Nephron (organoid): ENCODE results near the gene GTF3C4.

Source experiments
- H3K27ac Mint-ChIP-seq, 3 experiments: 2 replicates each; pipeline ENCODE4 v1.8.0; 2020; ENCODE audit warnings: mixed read lengths in 3 of 3, mild to moderate bottlenecking in 2 of 3, moderate library complexity in 1 of 3
- H3K27me3 Mint-ChIP-seq: 2 replicates; pipeline ENCODE4 v1.8.0; 2021; ENCODE audit warnings: low read depth, mild to moderate bottlenecking, moderate library complexity, mixed read lengths
- H3K36me3 Mint-ChIP-seq: 2 replicates; pipeline ENCODE4 v1.8.0; 2020; ENCODE audit warnings: low read depth, mixed read lengths
- H3K4me1 Mint-ChIP-seq: 2 replicates; pipeline ENCODE4 v1.8.0; 2020; ENCODE audit warnings: mixed read lengths
- H3K4me3 Mint-ChIP-seq, 3 experiments: 2 replicates each; pipeline ENCODE4 v1.8.0; 2020; ENCODE audit warnings: mild to moderate bottlenecking in 3 of 3, mixed read lengths in 3 of 3, moderate library complexity in 2 of 3
- H3K9me3 Mint-ChIP-seq: 2 replicates; pipeline ENCODE4 v1.8.0; 2020; ENCODE audit warnings: mixed read lengths
- TF ChIP-seq, protein P1 (sequence below), 3 experiments: fragments of 200-600 bp; sonication (generic); IDR thresholded peaks; one replicate each; pipeline ENCODE4 v1.5.0; 2021; ENCODE audit warnings: antibody characterized with exemption in 3 of 3; ENCODE audit not compliant: unreplicated experiment in 3 of 3

The GTF3C4 gene

GRCh38 chr9:132722564-132723065, 52.4 kb downstream of the GTF3C4 start:
- H3K27ac Mint-ChIP-seq, result no peak overlapping the region
- H3K9me3 Mint-ChIP-seq, result no peaks in the 10 kb centered on the region
- H3K36me3 Mint-ChIP-seq, result no peaks in the 10 kb centered on the region
- no peak overlapping the region for H3K4me3 Mint-ChIP-seq
- TF ChIP-seq, protein P1, sequence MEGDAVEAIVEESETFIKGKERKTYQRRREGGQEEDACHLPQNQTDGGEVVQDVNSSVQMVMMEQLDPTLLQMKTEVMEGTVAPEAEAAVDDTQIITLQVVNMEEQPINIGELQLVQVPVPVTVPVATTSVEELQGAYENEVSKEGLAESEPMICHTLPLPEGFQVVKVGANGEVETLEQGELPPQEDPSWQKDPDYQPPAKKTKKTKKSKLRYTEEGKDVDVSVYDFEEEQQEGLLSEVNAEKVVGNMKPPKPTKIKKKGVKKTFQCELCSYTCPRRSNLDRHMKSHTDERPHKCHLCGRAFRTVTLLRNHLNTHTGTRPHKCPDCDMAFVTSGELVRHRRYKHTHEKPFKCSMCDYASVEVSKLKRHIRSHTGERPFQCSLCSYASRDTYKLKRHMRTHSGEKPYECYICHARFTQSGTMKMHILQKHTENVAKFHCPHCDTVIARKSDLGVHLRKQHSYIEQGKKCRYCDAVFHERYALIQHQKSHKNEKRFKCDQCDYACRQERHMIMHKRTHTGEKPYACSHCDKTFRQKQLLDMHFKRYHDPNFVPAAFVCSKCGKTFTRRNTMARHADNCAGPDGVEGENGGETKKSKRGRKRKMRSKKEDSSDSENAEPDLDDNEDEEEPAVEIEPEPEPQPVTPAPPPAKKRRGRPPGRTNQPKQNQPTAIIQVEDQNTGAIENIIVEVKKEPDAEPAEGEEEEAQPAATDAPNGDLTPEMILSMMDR (IDR thresholded peaks at IDR 0.05; ENCODE audit: unreplicated experiment in 3 of 3), result no peak
- peaks cover 6% of the 10 kb centered on the region for H3K4me1 Mint-ChIP-seq
- H3K27me3 Mint-ChIP-seq, result peaks cover 11% of the 10 kb centered on the region

GRCh38 chr9:132723809-132724208, 53.5 kb downstream of the GTF3C4 start:
- no peaks in the 10 kb centered on the region for H3K36me3 Mint-ChIP-seq
- H3K4me3 Mint-ChIP-seq, result no peak overlapping the region
- peaks cover 10% of the 10 kb centered on the region for H3K27me3 Mint-ChIP-seq
- no peak overlapping the region for H3K27ac Mint-ChIP-seq
- H3K9me3 Mint-ChIP-seq, result no peaks in the 10 kb centered on the region
- TF ChIP-seq, protein P1 (IDR thresholded peaks at IDR 0.05; ENCODE audit: unreplicated experiment in 3 of 3), result no peak
- peaks cover 6% of the 10 kb centered on the region for H3K4me1 Mint-ChIP-seq

GRCh38 chr9:132725306-132725705, 55.0 kb downstream of the GTF3C4 start:
- Mint-ChIP-seq H3K27ac (no peak overlapping the region), H3K36me3 (no peaks in the 10 kb centered on the region), H3K4me3 (no peak overlapping the region), H3K9me3 (no peaks in the 10 kb centered on the region), H3K27me3 (peaks cover 13% of the 10 kb centered on the region), H3K4me1 (no peaks in the 10 kb centered on the region)
- TF ChIP-seq, protein P1 (IDR thresholded peaks at IDR 0.05; ENCODE audit: unreplicated experiment in 3 of 3), result no peak

GRCh38 chr9:132726576-132727130, 56.4 kb downstream of the GTF3C4 start:
- Mint-ChIP-seq H3K36me3 (no peaks in the 10 kb centered on the region), H3K27me3 (peaks cover 13% of the 10 kb centered on the region), H3K4me3 (no peak overlapping the region), H3K9me3 (no peaks in the 10 kb centered on the region), H3K27ac (no peak overlapping the region), H3K4me1 (no peaks in the 10 kb centered on the region)
- TF ChIP-seq, protein P1 (IDR thresholded peaks at IDR 0.05; ENCODE audit: unreplicated experiment in 3 of 3), result no peak

DNA sequence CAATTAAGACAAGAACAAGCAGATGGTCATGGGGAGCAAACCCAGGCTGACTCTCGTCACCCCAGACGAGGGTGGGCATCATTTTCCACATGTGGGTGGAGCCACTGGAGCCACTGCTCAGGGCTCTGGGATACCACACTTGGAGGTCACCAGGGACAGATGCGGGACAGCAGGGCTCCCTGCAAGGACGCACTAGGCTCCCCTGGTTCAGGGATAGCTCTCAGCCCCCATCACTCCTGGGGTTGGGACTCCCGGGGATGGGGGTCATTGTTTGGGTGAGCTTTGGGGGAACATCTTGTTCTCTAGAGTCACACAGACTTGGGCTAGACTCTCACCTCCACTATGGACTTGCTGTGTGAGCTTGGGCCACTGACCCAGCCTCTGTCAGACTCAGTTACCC, 57.8 kb downstream of the GTF3C4 start:
- Mint-ChIP-seq H3K27ac (no peak overlapping the region), H3K4me3 (no peak overlapping the region), H3K27me3 (peaks cover 18% of the 10 kb centered on the region), H3K36me3 (no peaks in the 10 kb centered on the region), H3K4me1 (peaks cover 4% of the 10 kb centered on the region), H3K9me3 (no peaks in the 10 kb centered on the region)
- TF ChIP-seq, protein P1 (IDR thresholded peaks at IDR 0.05; ENCODE audit: unreplicated experiment in 3 of 3), result no peak

- Mint-ChIP-seq H3K9me3 (no peaks in the 10 kb centered on the region), H3K27ac (no peak overlapping the region), H3K36me3 (no peaks in the 10 kb centered on the region), H3K27me3 (peaks cover 19% of the 10 kb centered on the region), H3K4me1 (peaks cover 5% of the 10 kb centered on the region), H3K4me3 (no peak overlapping the region)
- TF ChIP-seq, protein P1 (IDR thresholded peaks at IDR 0.05; ENCODE audit: unreplicated experiment in 3 of 3), result no peak
Measured at GRCh38 chr9:132728497-132728896, 58.2 kb downstream of the GTF3C4 start.
